GM18858 (cell line): ENCODE data around the gene FBXO17.

Experiments used
- ATAC-seq: cut with Tn5 transposase; IDR thresholded peaks from one replicate; pipeline ENCODE4 v1.9.1; 2021; ENCODE audit not compliant: unreplicated experiment

Gene FBXO17

GRCh38 chr19:38894968-38895367, 80.6 kb downstream of the FBXO17 start:
- ATAC-seq = no peak

- no peak for ATAC-seq
Observed at GRCh38 chr19:38893341-38893771, 82.2 kb downstream of the FBXO17 start.

GRCh38 chr19:38892841-38893240, 82.7 kb downstream of the FBXO17 start:
- no peak for ATAC-seq

GRCh38 chr19:38891771-38892170, 83.8 kb downstream of the FBXO17 start:
- ATAC-seq = no peak
